Ovary (tissue), 9 donors: ENCODE results near the gene TREH. TPM values are rescaled to one million over a fixed set of nuclear protein-coding genes. Genes with fewer than 3 reads are reported as not detected.
A peak's percentile ranks its signal among the peaks of the same experiment; 100 is the strongest.

ENCODE experiments used
- DNase-seq, 5 donors: peaks; one replicate each; pipeline ENCODE4 v3.0.0-alpha.2; 2019 to 2020
- H3K27ac ChIP-seq, 2 donors: fragments of 200-600 bp; one replicate each; pipeline versions ENCODE4 v1.5.1 to v1.8.0; 2019 to 2022
- H3K27me3 ChIP-seq: fragments of 200-600 bp; one replicate; pipeline ENCODE4 v1.8.0; 2022
- H3K36me3 ChIP-seq: fragments of 200-600 bp; sonication (generic); one replicate; pipeline ENCODE4 v1.5.1; 2019
- H3K4me1 ChIP-seq: one replicate; pipeline ENCODE4 v1.8.1; 2013; ENCODE audit warnings: mild to moderate bottlenecking, moderate library complexity; ENCODE audit not compliant: insufficient read depth
- H3K4me3 ChIP-seq: fragments of 200-600 bp; sonication (generic); one replicate; pipeline ENCODE4 v1.5.1; 2017
- H3K9me3 ChIP-seq, 2 donors: fragments of 200-600 bp in 1 of 2; sonication (generic) in 1 of 2; one replicate each; pipeline versions ENCODE4 v1.5.1 to v1.8.1; 2013 to 2019; ENCODE audit warnings: mild to moderate bottlenecking in 1 of 2, moderate library complexity in 1 of 2
- EP300 ChIP-seq: sonication (generic); formaldehyde crosslinking; IDR thresholded peaks from one replicate; pipeline ENCODE4 v1.6.1; 2017; ENCODE audit warnings: antibody characterized with exemption
- POLR2A ChIP-seq: fragments of 450-650 bp; IDR thresholded peaks from one replicate; pipeline ENCODE4 v1.6.1; 2017; ENCODE audit warnings: antibody characterized with exemption, mild to moderate bottlenecking, moderate library complexity
- WGBS, 3 donors: extraction: QIAGEN DNeasy Blood & Tissue Kit in 1 of 3; methylation state at CpG; one replicate each; pipeline versions ENCODE4 v1.1.5 to v1.1.7; 2013 to 2017; 5-methylcytosine and 5-hydroxymethylcytosine counted together
- intact Hi-C, 4 donors: fragments of 100-400 bp; cut with DNase I; formaldehyde crosslinking; loops; one replicate each; pipeline versions ENCODE4 v1.11.0 to v1.15.1; 2022 to 2023
- polyA plus RNA-seq, 2 donors: library from polyadenylated mRNA; stranded (reverse); fragments of 200-250 nt in 1 of 2; fragments of 350-450 nt in 1 of 2; fragmentation: Illumina TruSeq in 1 of 2; extraction: RNeasy Lipid Tissue Mini Kit (QIAGEN cat#74804) in 1 of 2; gene quantifications; one replicate each; pipeline ENCODE4 v1.2.3, GENCODE V29; 2013 to 2014
- total RNA-seq, 7 donors: library from RNA; depleted of rRNA in 2 of 7; stranded (reverse); fragments of >200 nt in 2 of 7; fragmentation: NEBNext Ultra II Directional in 3 of 7; extraction: Animal tissue kit (Norgen Biotek cat#: 25700) in 3 of 7; gene quantifications; one replicate each; pipeline versions ENCODE4 v1.1.0 to v1.2.4, GENCODE V29; 2016 to 2023
- TF ChIP-seq, protein P1 (sequence below), 3 donors: fragments of 450-650 bp in 2 of 3; fragments of 200-600 bp in 1 of 3; IDR thresholded peaks; one replicate each; pipeline versions ENCODE4 v1.5.1 to v1.8.0; 2016 to 2022; ENCODE audit warnings: antibody characterized with exemption in 3 of 3, mild to moderate bottlenecking in 1 of 3
- donor health status: DM: no; HTN: no; CAD: no; lungs with moderate emphysema.
- donor health status: DM: no; HTN: no; CAD: no.
- donor health status: Bipolar disorder and iron deficiency.
- donor health status: DM: yes; HTN: yes; CAD: no.
- donor health status: DM: no; HTN: no; CAD: no.
- donor health status: DM: yes; HTN: yes; CAD: no.

The TREH gene
- total and polyA plus RNA-seq, 9 donors: 0.10 to 0.48 TPM; not detected in 7

DNA sequence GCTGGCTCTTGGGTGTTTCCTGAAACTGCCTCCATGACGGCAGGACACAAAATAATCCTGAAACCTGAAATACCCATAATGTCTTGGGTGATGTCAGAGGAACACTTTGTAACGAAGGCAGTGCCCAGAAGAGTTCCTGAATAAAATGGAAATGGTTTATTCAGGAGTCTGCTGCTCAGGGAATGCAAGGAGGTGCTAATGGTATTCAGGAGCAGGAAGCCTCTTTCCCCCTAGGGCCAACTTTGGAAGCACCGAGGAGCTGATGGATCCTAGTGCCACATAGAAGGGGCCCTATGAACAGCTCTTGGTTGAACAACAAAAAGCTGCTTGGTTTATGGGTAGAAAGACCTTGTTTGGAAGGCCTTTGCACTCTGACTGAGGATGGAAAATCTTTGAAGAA lies 15.5 kb downstream of the TREH start:
- no peak for DNase-seq
- WGBS, 3 donors: 64 to 82% (median 76%) methylated on average over 3 of the region's 3 CpGs
- H3K27me3 ChIP-seq: no peaks in the 10 kb centered on the region
- no peak overlapping the region for H3K27ac ChIP-seq
- H3K4me3 ChIP-seq: no peak overlapping the region
- no peaks in the 10 kb centered on the region for H3K9me3 ChIP-seq
- H3K4me1 ChIP-seq: no peaks in the 10 kb centered on the region
- no peaks in the 10 kb centered on the region for H3K36me3 ChIP-seq
- intact Hi-C loops: loop anchor here in 1 of 4 donors (5.0 kb wide), 1 partner anchor 72 kb away; no protein-coding TSS in a partner anchor
- TF ChIP-seq, protein P1, sequence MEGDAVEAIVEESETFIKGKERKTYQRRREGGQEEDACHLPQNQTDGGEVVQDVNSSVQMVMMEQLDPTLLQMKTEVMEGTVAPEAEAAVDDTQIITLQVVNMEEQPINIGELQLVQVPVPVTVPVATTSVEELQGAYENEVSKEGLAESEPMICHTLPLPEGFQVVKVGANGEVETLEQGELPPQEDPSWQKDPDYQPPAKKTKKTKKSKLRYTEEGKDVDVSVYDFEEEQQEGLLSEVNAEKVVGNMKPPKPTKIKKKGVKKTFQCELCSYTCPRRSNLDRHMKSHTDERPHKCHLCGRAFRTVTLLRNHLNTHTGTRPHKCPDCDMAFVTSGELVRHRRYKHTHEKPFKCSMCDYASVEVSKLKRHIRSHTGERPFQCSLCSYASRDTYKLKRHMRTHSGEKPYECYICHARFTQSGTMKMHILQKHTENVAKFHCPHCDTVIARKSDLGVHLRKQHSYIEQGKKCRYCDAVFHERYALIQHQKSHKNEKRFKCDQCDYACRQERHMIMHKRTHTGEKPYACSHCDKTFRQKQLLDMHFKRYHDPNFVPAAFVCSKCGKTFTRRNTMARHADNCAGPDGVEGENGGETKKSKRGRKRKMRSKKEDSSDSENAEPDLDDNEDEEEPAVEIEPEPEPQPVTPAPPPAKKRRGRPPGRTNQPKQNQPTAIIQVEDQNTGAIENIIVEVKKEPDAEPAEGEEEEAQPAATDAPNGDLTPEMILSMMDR (IDR thresholded peaks at IDR 0.05): no peak
- no peak for TF ChIP-seq EP300
- no peak for TF ChIP-seq POLR2A

DNA sequence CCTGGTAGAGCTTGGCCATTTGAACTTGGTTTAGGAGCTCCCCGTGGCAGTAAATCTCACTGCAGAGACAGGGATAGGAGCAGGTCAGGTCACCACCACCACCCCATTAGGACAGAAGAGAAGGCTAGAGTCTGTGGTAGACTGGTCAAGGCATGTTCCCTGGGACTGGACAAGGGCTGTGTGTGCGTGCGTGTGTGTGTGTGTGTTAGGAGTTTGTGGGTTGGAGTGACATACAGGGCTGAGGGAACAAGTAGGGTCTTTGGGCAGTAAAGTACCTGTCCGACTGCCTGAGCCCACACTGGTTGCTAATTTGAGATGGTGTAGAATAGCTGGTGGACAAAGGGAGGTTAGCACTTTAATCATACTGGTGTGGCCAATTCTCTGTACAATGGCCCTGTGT lies 16.1 kb downstream of the TREH start:
- H3K27me3 ChIP-seq: no peaks in the 10 kb centered on the region
- H3K4me3 ChIP-seq: no peak overlapping the region
- 86 to 98% (median 88%) methylated on average over 4 of the region's 4 CpGs for WGBS, 3 donors
- DNase-seq: no peak
- H3K36me3 ChIP-seq: no peaks in the 10 kb centered on the region
- TF ChIP-seq EP300 (no peak), POLR2A (no peak)
- TF ChIP-seq, protein P1 (IDR thresholded peaks at IDR 0.05): no peak
- intact Hi-C loops: loop anchor here in 1 of 4 donors (5.0 kb wide), 1 partner anchor 71 kb away; no protein-coding TSS in a partner anchor
- no peak overlapping the region for H3K27ac ChIP-seq
- H3K4me1 ChIP-seq: no peaks in the 10 kb centered on the region
- no peaks in the 10 kb centered on the region for H3K9me3 ChIP-seq

GRCh38 chr11:118662401-118663271 lies 16.8 kb downstream of the TREH start:
- TF ChIP-seq POLR2A: no peak
- no peak for TF ChIP-seq EP300
- TF ChIP-seq, protein P1 (IDR thresholded peaks at IDR 0.05): no peak
- H3K27me3 ChIP-seq: no peaks in the 10 kb centered on the region
- WGBS, 3 donors: 62 to 66% (median 65%) methylated on average over 8 of the region's 8 CpGs
- no peaks in the 10 kb centered on the region for H3K4me1 ChIP-seq
- no peak for DNase-seq
- H3K9me3 ChIP-seq: no peaks in the 10 kb centered on the region
- H3K36me3 ChIP-seq: no peaks in the 10 kb centered on the region
- no peak overlapping the region for H3K4me3 ChIP-seq
- intact Hi-C loops: loop anchor here in 1 of 4 donors (5.0 kb wide), 1 partner anchor 70 kb away; no protein-coding TSS in a partner anchor
- no peak overlapping the region for H3K27ac ChIP-seq

- WGBS, 3 donors: 78 to 84% (median 81%) methylated on average over 19 of the region's 19 CpGs
- intact Hi-C loops: loop anchor here in 1 of 4 donors (5.0 kb wide), 1 partner anchor 69 kb away; no protein-coding TSS in a partner anchor
- DNase-seq: peak in 1 of 5 donors; percentile 37
Measured at GRCh38 chr11:118661425-118662301, 17.8 kb downstream of the TREH start.

More at GRCh38 chr11:118661425-118662301, 17.8 kb downstream of the TREH start:
- Histone ChIP-seq H3K27me3 (no peaks in the 10 kb centered on the region), H3K9me3 (no peaks in the 10 kb centered on the region), H3K4me3 (no peak overlapping the region), H3K27ac (no peak overlapping the region), H3K4me1 (no peaks in the 10 kb centered on the region), H3K36me3 (no peaks in the 10 kb centered on the region)
- TF ChIP-seq POLR2A: no peak
